ENCODE data around the gene NPIPA1.
"Not testable (repeated sequence)": the region's sequence is repeated elsewhere in the genome, so short reads cannot be mapped to it uniquely, and the experiment has no call there.

NPIPA1 gene

DNA sequence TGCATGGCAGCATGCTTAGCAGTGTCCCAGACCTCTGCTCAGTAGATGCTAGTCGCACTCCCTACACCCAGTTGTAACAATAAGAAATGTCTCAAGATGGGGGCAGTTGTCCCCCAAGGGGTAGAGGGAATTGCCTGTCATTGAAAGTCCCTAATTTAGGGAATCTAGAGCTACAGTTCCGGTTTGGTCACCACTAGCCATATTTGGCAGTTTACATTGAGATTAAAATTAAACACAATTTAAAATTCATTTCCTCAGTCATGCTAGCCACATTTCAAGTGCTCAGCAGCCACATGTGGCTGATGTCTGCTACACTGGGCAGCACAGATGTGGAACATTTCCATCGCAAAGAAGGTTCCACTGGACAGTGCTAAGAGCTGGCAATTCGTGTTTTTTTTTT, 41.7 kb downstream of the NPIPA1 start:
- DNase-seq = not testable (repeated sequence)

DNA sequence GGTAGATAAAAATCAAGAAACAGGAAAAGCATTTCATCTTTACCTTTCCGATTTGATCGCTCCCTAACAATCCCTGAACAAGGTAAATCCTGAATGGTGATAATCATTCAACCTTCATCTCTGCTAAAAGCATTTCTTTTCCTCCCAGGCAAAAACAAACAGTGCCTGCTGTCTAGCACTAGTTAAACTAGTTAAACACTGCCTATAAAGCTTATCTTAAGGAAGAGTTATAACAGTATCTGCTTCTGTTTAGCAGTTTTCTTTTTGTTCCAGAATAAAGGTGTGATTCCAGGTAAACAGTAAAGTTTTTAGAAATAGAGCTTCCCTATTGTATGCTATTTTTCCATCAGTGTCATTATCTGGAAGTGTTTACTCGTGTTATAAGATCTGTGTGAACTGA, 44.0 kb downstream of the NPIPA1 start:
- DNase-seq = not testable (repeated sequence)

GRCh38 chr16:14982521-14982920, 45.3 kb downstream of the NPIPA1 start:
- DNase-seq = not testable (repeated sequence)

- not testable (repeated sequence) for DNase-seq
These were observed 50.8 kb downstream of the NPIPA1 start for GRCh38 chr16:14988092-14988491.

DNA sequence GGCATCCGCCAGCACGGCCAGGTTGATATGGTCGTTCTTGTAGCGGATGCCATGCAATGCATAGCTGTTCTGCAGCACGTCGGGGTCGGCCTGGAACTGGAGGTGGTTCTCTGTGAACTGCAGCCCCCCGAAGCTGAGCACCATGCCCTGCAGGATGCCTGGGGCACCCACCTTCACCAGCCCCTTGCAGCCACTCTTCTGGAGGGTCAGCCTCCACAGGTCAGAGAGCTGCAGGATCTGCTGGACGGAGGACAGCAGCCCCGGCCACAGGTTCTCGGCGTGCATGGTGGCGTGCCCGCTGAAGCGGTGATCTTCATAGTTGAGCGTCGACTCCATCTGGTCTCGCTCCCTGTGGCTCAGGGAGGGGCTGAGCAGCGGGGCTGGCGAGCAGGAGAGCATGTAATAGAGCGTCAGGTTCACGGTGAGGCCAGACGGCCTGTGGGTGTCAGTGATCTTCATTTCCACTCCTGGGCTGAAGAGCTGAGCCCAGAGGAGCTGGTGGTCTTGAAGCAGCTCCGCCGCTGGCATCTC, 51.5 kb downstream of the NPIPA1 start:
- DNase-seq = peak; percentile 29

GRCh38 chr16:14989291-14990281, 52.3 kb downstream of the NPIPA1 start:
- DNase-seq = not testable (repeated sequence)

GRCh38 chr16:14993277-14994151, 56.3 kb downstream of the NPIPA1 start:
- not testable (repeated sequence) for DNase-seq

- DNase-seq = not testable (repeated sequence)
These were observed 59.5 kb downstream of the NPIPA1 start for GRCh38 chr16:14996702-14997101.

DNA sequence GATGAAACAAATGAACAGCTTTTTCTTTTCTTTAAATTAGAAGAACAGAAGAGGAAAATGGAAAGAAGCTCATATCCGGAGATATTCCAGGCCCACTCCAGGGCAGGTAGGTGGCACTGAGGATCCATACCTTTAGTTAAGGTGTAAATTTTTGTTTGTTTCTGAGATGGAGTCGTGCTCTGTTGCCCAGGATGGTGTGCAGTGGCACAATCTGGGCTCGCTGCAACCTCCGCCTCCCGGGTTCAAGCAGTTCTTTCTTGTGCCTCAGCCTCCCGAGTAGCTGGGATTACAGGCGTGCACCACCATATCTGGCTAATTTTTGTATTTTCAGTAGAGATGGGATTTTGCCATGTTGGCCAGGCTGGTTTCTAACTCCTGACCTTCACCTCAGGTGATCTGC, 61.1 kb downstream of the NPIPA1 start:
- DNase-seq = not testable (repeated sequence)

- not testable (repeated sequence) for DNase-seq
These were observed 62.6 kb downstream of the NPIPA1 start for GRCh38 chr16:14999845-15000244.
